CD4-positive, alpha-beta memory T cell (primary cell): ENCODE results near the gene FUT6. TPM values are rescaled to one million over a fixed set of nuclear protein-coding genes. Genes with fewer than 3 reads are reported as not detected.

Experiments
- CTCF ChIA-PET: fragments of 350-600 bp; sonication (Branson Sonifier 250); formaldehyde crosslinking; loops from one replicate; lab custom pipeline; 2021; ENCODE audit warnings: inconsistent platforms; ENCODE audit not compliant: partially characterized antibody; lab: Charles Lee
- POLR2A ChIA-PET: fragments of 350-600 bp; sonication (Branson Sonifier 250); formaldehyde crosslinking; loops from one replicate; lab custom pipeline; 2021; ENCODE audit not compliant: partially characterized antibody; lab: Charles Lee
- DNase-seq, 5 donors: peaks; one replicate each; pipeline versions ENCODE4 v3.0.0 to v3.0.0-alpha.2; 2020 to 2022; ENCODE audit warnings: mixed read lengths in 1 of 5
- H3K27ac ChIP-seq: one replicate; pipeline ENCODE4 v1.7.0; 2013; ENCODE audit warnings: low read depth, low read length
- H3K27me3 ChIP-seq: 2 replicates; pipeline ENCODE4 v1.7.0; 2013; ENCODE audit warnings: mild to moderate bottlenecking, low read length, moderate library complexity; ENCODE audit not compliant: insufficient read depth
- H3K36me3 ChIP-seq: 2 replicates; pipeline ENCODE4 v1.7.0; 2013; ENCODE audit warnings: mild to moderate bottlenecking, low read length, moderate library complexity; ENCODE audit not compliant: insufficient read depth
- H3K4me1 ChIP-seq: 2 replicates; pipeline ENCODE4 v1.7.0; 2013; ENCODE audit warnings: mild to moderate bottlenecking, low read length, moderate library complexity; ENCODE audit not compliant: insufficient read depth
- H3K4me3 ChIP-seq, 2 donors: one replicate each; pipeline ENCODE4 v1.7.0; 2013; ENCODE audit warnings: low read length in 2 of 2, mild to moderate bottlenecking in 1 of 2
- H3K9me3 ChIP-seq, 2 donors: one replicate each; pipeline ENCODE4 v1.7.0; 2013; ENCODE audit warnings: low read length in 2 of 2, control low read depth in 1 of 2; ENCODE audit not compliant: control insufficient read depth in 1 of 2
- H3K27ac Mint-ChIP-seq, 7 donors: one replicate each; pipeline ENCODE4 v1.8.0; 2020 to 2021; ENCODE audit warnings: mixed read lengths in 7 of 7, mild to moderate bottlenecking in 6 of 7, inconsistent platforms in 3 of 7, moderate library complexity in 3 of 7
- H3K27me3 Mint-ChIP-seq, 2 donors: one replicate each; pipeline ENCODE4 v1.8.0; 2020 to 2021; ENCODE audit warnings: mixed read lengths in 2 of 2
- H3K36me3 Mint-ChIP-seq, 2 donors: one replicate each; pipeline ENCODE4 v1.8.0; 2020 to 2021; ENCODE audit warnings: mixed read lengths in 2 of 2, inconsistent platforms in 1 of 2, mild to moderate bottlenecking in 1 of 2
- H3K4me1 Mint-ChIP-seq, 4 donors: one replicate each; pipeline ENCODE4 v1.8.0; 2020 to 2021; ENCODE audit warnings: mixed read lengths in 4 of 4, mild to moderate bottlenecking in 1 of 4
- H3K4me3 Mint-ChIP-seq, 8 donors: one replicate each; pipeline ENCODE4 v1.8.0; 2020 to 2021; ENCODE audit warnings: mixed read lengths in 8 of 8, mild to moderate bottlenecking in 7 of 8, moderate library complexity in 6 of 8, inconsistent platforms in 3 of 8
- H3K9me3 Mint-ChIP-seq, 8 donors: one replicate each; pipeline ENCODE4 v1.8.0; 2020 to 2021; ENCODE audit warnings: mixed read lengths in 8 of 8, mild to moderate bottlenecking in 5 of 8, inconsistent platforms in 3 of 8, moderate library complexity in 1 of 8
- intact Hi-C: fragments of 100-400 bp; cut with micrococcal nuclease; formaldehyde crosslinking; loops from one replicate; pipeline ENCODE4 v1.15.1; 2023
- polyA plus RNA-seq, 2 donors: library from polyadenylated mRNA; unstranded; fragments of 300-500 nt; fragmentation: Illumina TruSeq; gene quantifications; one replicate each; pipeline ENCODE4 v1.2.3, GENCODE V29; 2021
- total RNA-seq, 2 experiments: library from RNA; stranded (reverse); gene quantifications; one replicate each; pipeline ENCODE4 v1.2.3, GENCODE V29; 2021

The FUT6 gene
- total and polyA plus RNA-seq, 4 experiments from 2014 or later: not detected

- intact Hi-C loops: no loop called here
- no peaks in the 10 kb centered on the region for H3K9me3 ChIP-seq
- DNase-seq: no peak
- POLR2A ChIA-PET: no interaction called here
- peaks cover 0 to 4% (median 0%) of the 10 kb centered on the region in 8 donors for H3K9me3 Mint-ChIP-seq
- peaks cover 21 to 39% of the 10 kb centered on the region in 2 donors for H3K36me3 Mint-ChIP-seq
- CTCF ChIA-PET: no interaction called here
- no peaks in the 10 kb centered on the region for H3K27me3 ChIP-seq
- no peak overlapping the region for H3K4me3 Mint-ChIP-seq
- peaks cover 11 to 24% (median 12%) of the 10 kb centered on the region in 4 donors for H3K4me1 Mint-ChIP-seq
- H3K27me3 Mint-ChIP-seq: peaks cover 0 to 2% of the 10 kb centered on the region in 2 donors
- no peak overlapping the region for H3K4me3 ChIP-seq
- peaks cover 14% of the 10 kb centered on the region for H3K4me1 ChIP-seq
- no peak overlapping the region for H3K27ac Mint-ChIP-seq
- no peak overlapping the region for H3K27ac ChIP-seq
- H3K36me3 ChIP-seq: peaks cover 44% of the 10 kb centered on the region
Measured at GRCh38 chr19:5787409-5788182, 51.9 kb downstream of the FUT6 start.

- no peaks in the 10 kb centered on the region for H3K9me3 ChIP-seq
- H3K36me3 ChIP-seq: peaks cover 44% of the 10 kb centered on the region
- Mint-ChIP-seq H3K36me3 (peaks cover 21 to 39% of the 10 kb centered on the region in 2 donors), H3K27me3 (peaks cover 0 to 2% of the 10 kb centered on the region in 2 donors), H3K27ac (no peak overlapping the region), H3K4me3 (no peak overlapping the region), H3K9me3 (peaks cover 0 to 4% (median 0%) of the 10 kb centered on the region in 8 donors), H3K4me1 (peaks cover 11 to 24% (median 12%) of the 10 kb centered on the region in 4 donors)
- POLR2A ChIA-PET: no interaction called here
- CTCF ChIA-PET: no interaction called here
- no peak overlapping the region for H3K27ac ChIP-seq
- no peaks in the 10 kb centered on the region for H3K27me3 ChIP-seq
- H3K4me1 ChIP-seq: peaks cover 14% of the 10 kb centered on the region
- H3K4me3 ChIP-seq: no peak overlapping the region
- intact Hi-C loops: no loop called here
- DNase-seq: no peak
Measured at GRCh38 chr19:5786593-5787408, 52.7 kb downstream of the FUT6 start.

DNA sequence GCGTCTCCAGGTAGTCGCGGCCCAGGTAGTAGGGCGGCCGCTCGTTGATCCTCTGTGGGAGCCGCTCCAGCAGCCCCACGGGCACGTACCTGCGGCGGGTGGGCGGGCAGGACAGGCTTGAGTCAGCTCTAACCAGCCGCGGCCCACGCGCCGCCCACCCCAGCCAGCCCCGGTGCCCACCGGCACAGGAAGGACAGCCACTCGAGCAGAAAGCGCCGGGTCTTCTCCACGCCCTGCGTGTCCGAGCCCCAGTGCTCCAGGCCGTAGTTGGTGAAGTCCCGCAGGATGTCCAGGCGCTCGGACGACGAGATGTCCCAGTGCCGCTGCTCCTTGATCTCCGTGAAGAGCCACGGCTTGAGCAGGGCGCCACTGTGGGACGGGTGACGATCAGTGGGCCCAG is 54.1 kb downstream of the FUT6 start:
- H3K27ac Mint-ChIP-seq: no peak overlapping the region
- H3K27me3 Mint-ChIP-seq: no peaks in the 10 kb centered on the region
- no peak overlapping the region for H3K4me3 Mint-ChIP-seq
- H3K36me3 ChIP-seq: peaks cover 44% of the 10 kb centered on the region
- no peak overlapping the region for H3K27ac ChIP-seq
- H3K27me3 ChIP-seq: no peaks in the 10 kb centered on the region
- no peak for DNase-seq
- ChIA-PET POLR2A (no interaction called here), CTCF (no interaction called here)
- H3K4me1 Mint-ChIP-seq: peaks cover 4 to 16% (median 5%) of the 10 kb centered on the region in 4 donors
- H3K4me3 ChIP-seq: no peak overlapping the region
- H3K9me3 Mint-ChIP-seq: no peaks in the 10 kb centered on the region
- intact Hi-C loops: no loop called here
- peaks cover 19 to 32% of the 10 kb centered on the region in 2 donors for H3K36me3 Mint-ChIP-seq
- no peaks in the 10 kb centered on the region for H3K9me3 ChIP-seq
- peaks cover 9% of the 10 kb centered on the region for H3K4me1 ChIP-seq

DNA sequence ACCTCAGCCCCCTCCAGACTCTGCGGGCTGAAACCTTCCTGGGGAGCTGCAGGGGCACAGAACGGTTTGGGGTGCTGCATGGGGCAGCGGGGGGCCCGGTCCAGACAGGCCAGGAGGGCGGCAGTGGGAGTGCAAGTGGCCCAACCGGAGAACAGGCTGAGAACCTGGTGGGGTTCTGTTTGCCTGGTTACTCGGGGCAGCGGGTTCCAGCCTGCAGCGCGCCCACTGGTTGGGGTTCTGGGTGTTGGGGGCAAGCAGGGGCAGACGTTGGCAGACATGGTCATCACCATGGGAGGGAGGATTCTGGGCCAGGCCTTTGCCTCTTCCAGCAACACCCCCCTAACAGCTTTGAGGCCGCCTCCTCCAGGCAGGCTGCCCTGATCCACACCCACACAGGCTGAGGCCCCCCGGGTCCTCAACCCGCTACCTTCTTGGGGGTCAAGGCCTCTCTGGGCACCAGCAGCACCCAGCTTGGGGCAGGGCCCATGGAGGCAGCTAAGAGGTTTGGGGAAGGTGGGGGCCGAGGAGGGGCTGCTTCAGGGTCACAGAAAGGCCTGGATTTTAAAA is 54.8 kb downstream of the FUT6 start, which contains the start of gene PRR22:
TSS of gene PRR22 (minus strand) at position 166 of the 567 bp plus-strand sequence. CDS start at position 80, 86 bp downstream.
- Mint-ChIP-seq H3K27me3 (no peaks in the 10 kb centered on the region), H3K4me3 (no peak within 1 kb of the TSS), H3K36me3 (peaks cover 15 to 27% of the 10 kb centered on the region in 2 donors), H3K4me1 (peaks cover 0 to 8% (median under 1%) of the 10 kb centered on the region in 4 donors), H3K9me3 (no peaks in the 10 kb centered on the region), H3K27ac (no peak within 1 kb of the TSS)
- no peak for DNase-seq
- H3K4me3 ChIP-seq: no peak within 1 kb of the TSS
- ChIA-PET CTCF (no interaction called here), POLR2A (no interaction called here)
- peaks cover 1% of the 10 kb centered on the region for H3K4me1 ChIP-seq
- no peak within 1 kb of the TSS for H3K27ac ChIP-seq
- H3K36me3 ChIP-seq: peaks cover 40% of the 10 kb centered on the region
- intact Hi-C loops: no loop called here
- H3K27me3 ChIP-seq: no peaks in the 10 kb centered on the region
- no peaks in the 10 kb centered on the region for H3K9me3 ChIP-seq

- H3K27me3 Mint-ChIP-seq: no peaks in the 10 kb centered on the region
- H3K4me1 Mint-ChIP-seq: peaks cover 0 to 4% (median under 1%) of the 10 kb centered on the region in 4 donors
- no peaks in the 10 kb centered on the region for H3K27me3 ChIP-seq
- no peak overlapping the region for H3K4me3 ChIP-seq
- H3K36me3 Mint-ChIP-seq: peaks cover 12 to 20% of the 10 kb centered on the region in 2 donors
- H3K27ac Mint-ChIP-seq: no peak overlapping the region
- H3K36me3 ChIP-seq: peaks cover 27% of the 10 kb centered on the region
- CTCF ChIA-PET: interaction anchor here (0.7 to 1.1 kb wide), 3 partner anchors 11 to 63 kb away, joined by 3 read pairs; partner anchors contain the start of gene CATSPERD
- no peak for DNase-seq
- intact Hi-C loops: no loop called here
- POLR2A ChIA-PET: no interaction called here
- H3K9me3 Mint-ChIP-seq: no peaks in the 10 kb centered on the region
- no peak overlapping the region for H3K27ac ChIP-seq
- H3K9me3 ChIP-seq: no peaks in the 10 kb centered on the region
- H3K4me3 Mint-ChIP-seq: no peak overlapping the region
- no peaks in the 10 kb centered on the region for H3K4me1 ChIP-seq
Measured at GRCh38 chr19:5782945-5783919, 56.3 kb downstream of the FUT6 start.

GRCh38 chr19:5782322-5782721 is 57.2 kb downstream of the FUT6 start:
- H3K27me3 ChIP-seq: no peaks in the 10 kb centered on the region
- CTCF ChIA-PET: no interaction called here
- no peaks in the 10 kb centered on the region for H3K4me1 ChIP-seq
- Mint-ChIP-seq H3K27me3 (no peaks in the 10 kb centered on the region), H3K36me3 (peaks cover 8 to 16% of the 10 kb centered on the region in 2 donors), H3K9me3 (no peaks in the 10 kb centered on the region), H3K4me3 (no peak overlapping the region), H3K27ac (no peak overlapping the region), H3K4me1 (no peaks in the 10 kb centered on the region)
- H3K4me3 ChIP-seq: no peak overlapping the region
- intact Hi-C loops: no loop called here
- no peak for DNase-seq
- no peak overlapping the region for H3K27ac ChIP-seq
- no peaks in the 10 kb centered on the region for H3K9me3 ChIP-seq
- POLR2A ChIA-PET: no interaction called here
- peaks cover 19% of the 10 kb centered on the region for H3K36me3 ChIP-seq
